HL-60 (cell line): ENCODE measurements around the gene PRKACB.

Experiments used
- DNase-seq, 2 experiments: peaks; one replicate each; pipeline ENCODE4 v3.0.0-alpha.2; 2010 to 2020; ENCODE audit warnings: low read depth in 1 of 2, low spot score in 1 of 2
- H3K27ac ChIP-seq: fragments of 250-450 bp; sonication (Bioruptor Pico); replicated peaks from 2 replicates; pipeline ENCODE4 v1.5.1; 2020; ENCODE audit warnings: mild to moderate bottlenecking, moderate library complexity
- H3K27me3 ChIP-seq: fragments of 250-450 bp; sonication (Bioruptor Pico); 2 replicates; pipeline ENCODE4 v1.5.1; 2021; ENCODE audit warnings: mild to moderate bottlenecking, moderate library complexity; ENCODE audit not compliant: insufficient read depth, poor library complexity, severe bottlenecking
- H3K4me3 ChIP-seq: replicated peaks from 2 replicates; pipeline ENCODE4 v1.5.1; 2011; ENCODE audit warnings: mild to moderate bottlenecking, control low read depth, low read length; ENCODE audit not compliant: insufficient read depth
- GABPA ChIP-seq: IDR thresholded peaks from 2 replicates; pipeline ENCODE4 v1.6.1; 2012; ENCODE audit warnings: low read depth
- POLR2AphosphoS5 ChIP-seq: IDR thresholded peaks from 2 replicates; pipeline ENCODE4 v1.6.1; 2012; ENCODE audit warnings: low read depth
- SPI1 ChIP-seq: IDR thresholded peaks from 2 replicates; pipeline ENCODE4 v1.6.1; 2012; ENCODE audit warnings: low read depth, mild to moderate bottlenecking, borderline replicate concordance
- TF ChIP-seq, protein P1 (sequence below): IDR thresholded peaks from one replicate; pipeline ENCODE4 v1.5.1; 2011; ENCODE audit warnings: low read length, control low read depth, inconsistent platforms; ENCODE audit not compliant: insufficient read depth
- TF ChIP-seq, protein P2 (sequence below): IDR thresholded peaks from 2 replicates; pipeline ENCODE4 v1.6.1; 2012; ENCODE audit warnings: low read depth; ENCODE audit not compliant: insufficient replicate concordance

The PRKACB gene

DNA sequence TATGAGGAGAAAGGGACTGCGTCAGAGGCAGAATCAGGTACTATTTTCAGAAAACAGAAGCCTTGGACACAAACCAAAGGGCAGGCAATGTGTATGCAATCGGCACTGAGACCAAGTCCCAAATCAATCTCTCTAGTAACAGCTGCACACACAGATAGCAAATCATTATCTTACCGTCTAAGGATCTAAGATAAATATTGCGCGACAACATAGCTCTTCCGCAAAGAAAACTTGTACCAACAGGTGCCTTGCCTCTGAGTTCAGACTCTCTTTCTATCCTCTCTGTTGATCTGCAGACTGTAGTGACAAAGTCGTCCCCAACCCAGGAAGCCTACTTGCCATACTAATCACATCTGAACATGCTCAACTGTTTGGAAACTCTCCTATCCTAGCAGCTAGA, 134.8 kb downstream of the PRKACB start:
- DNase-seq = no peak
- no peak overlapping the region for H3K4me3 ChIP-seq
- TF ChIP-seq, protein P1, sequence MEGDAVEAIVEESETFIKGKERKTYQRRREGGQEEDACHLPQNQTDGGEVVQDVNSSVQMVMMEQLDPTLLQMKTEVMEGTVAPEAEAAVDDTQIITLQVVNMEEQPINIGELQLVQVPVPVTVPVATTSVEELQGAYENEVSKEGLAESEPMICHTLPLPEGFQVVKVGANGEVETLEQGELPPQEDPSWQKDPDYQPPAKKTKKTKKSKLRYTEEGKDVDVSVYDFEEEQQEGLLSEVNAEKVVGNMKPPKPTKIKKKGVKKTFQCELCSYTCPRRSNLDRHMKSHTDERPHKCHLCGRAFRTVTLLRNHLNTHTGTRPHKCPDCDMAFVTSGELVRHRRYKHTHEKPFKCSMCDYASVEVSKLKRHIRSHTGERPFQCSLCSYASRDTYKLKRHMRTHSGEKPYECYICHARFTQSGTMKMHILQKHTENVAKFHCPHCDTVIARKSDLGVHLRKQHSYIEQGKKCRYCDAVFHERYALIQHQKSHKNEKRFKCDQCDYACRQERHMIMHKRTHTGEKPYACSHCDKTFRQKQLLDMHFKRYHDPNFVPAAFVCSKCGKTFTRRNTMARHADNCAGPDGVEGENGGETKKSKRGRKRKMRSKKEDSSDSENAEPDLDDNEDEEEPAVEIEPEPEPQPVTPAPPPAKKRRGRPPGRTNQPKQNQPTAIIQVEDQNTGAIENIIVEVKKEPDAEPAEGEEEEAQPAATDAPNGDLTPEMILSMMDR = no peak
- TF ChIP-seq POLR2AphosphoS5 (no peak), SPI1 (no peak), GABPA (no peak)
- TF ChIP-seq, protein P2, sequence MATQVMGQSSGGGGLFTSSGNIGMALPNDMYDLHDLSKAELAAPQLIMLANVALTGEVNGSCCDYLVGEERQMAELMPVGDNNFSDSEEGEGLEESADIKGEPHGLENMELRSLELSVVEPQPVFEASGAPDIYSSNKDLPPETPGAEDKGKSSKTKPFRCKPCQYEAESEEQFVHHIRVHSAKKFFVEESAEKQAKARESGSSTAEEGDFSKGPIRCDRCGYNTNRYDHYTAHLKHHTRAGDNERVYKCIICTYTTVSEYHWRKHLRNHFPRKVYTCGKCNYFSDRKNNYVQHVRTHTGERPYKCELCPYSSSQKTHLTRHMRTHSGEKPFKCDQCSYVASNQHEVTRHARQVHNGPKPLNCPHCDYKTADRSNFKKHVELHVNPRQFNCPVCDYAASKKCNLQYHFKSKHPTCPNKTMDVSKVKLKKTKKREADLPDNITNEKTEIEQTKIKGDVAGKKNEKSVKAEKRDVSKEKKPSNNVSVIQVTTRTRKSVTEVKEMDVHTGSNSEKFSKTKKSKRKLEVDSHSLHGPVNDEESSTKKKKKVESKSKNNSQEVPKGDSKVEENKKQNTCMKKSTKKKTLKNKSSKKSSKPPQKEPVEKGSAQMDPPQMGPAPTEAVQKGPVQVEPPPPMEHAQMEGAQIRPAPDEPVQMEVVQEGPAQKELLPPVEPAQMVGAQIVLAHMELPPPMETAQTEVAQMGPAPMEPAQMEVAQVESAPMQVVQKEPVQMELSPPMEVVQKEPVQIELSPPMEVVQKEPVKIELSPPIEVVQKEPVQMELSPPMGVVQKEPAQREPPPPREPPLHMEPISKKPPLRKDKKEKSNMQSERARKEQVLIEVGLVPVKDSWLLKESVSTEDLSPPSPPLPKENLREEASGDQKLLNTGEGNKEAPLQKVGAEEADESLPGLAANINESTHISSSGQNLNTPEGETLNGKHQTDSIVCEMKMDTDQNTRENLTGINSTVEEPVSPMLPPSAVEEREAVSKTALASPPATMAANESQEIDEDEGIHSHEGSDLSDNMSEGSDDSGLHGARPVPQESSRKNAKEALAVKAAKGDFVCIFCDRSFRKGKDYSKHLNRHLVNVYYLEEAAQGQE = no peak

DNA sequence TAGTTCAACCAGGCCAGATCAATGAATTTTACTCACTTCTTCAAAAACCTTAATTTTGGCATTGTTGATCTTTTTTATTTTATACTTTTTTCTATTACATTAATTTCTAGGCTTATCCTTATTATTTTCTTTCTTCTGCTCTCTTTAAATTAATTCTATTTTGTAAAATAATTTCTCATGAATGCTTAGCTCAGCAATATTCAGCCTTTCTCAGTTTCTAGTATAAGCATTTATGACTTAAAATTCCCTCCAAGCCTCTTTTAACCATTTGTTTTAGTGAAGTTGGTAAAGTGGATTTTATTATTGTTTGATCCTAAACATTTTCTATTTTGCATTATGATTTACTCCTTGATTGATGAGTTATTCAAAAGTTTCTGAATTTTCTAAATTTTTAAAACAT, 136.8 kb downstream of the PRKACB start:
- Histone ChIP-seq H3K27me3 (no peaks in the 10 kb centered on the region), H3K4me3 (no peak overlapping the region), H3K27ac (no peak overlapping the region)
- DNase-seq = no peak
- TF ChIP-seq, protein P2 = no peak
- TF ChIP-seq SPI1 (no peak), GABPA (no peak), POLR2AphosphoS5 (no peak)
- TF ChIP-seq, protein P1 = no peak

More for the DNA sequence above, 134.8 kb downstream of the PRKACB start:
- no peaks in the 10 kb centered on the region for H3K27me3 ChIP-seq
- no peak overlapping the region for H3K27ac ChIP-seq

DNA sequence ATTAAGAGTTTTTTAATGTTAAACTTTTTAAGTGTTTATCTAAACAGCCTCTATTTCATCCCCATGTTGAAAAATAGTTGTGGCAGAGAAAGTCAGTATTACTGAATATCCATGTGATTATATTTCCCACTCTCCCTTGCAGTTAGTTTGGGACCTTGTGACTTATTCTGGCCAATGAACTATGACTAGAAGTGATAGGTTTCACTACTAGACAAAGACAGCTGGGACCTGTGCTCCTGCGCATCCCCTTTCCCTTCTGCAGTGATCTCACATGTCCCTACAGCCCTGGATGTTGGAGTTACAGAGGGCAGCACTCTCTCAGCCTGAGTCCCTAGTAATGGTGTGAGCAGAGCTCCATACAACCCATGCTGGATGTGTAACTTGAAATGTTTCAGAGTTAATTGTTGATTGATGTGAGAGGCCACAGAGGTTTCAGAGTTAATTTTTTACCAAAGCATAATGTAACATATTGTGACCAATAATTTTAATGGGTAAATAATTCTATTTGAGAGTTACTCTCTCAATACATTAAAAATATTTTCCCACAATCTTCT, 138.8 kb downstream of the PRKACB start:
- TF ChIP-seq SPI1 (no peak), GABPA (no peak)
- DNase-seq = no peak
- H3K27ac ChIP-seq = no peak overlapping the region
- no peak overlapping the region for H3K4me3 ChIP-seq
- no peaks in the 10 kb centered on the region for H3K27me3 ChIP-seq

DNA sequence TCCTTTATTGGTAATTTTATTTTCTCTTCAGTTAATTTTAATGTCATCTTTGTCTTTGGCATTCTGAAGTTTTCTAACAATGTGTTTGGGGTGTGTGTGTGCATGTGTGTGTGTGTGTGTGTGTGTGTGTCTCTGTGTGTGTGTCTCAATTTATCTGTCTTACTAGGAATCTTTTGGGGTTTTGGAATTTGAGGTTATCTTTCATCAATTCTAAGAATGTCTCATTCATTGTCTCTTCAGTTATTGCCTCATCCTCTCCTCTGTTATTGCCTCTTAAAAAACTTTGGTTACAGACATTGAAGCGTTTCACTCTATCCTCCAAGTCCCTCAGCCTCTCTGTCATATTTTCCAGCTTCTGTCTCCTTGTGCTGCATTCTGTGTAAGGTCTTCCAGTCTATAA, 139.3 kb downstream of the PRKACB start:
- TF ChIP-seq POLR2AphosphoS5 (no peak), GABPA (no peak), SPI1 (no peak)
- TF ChIP-seq, protein P2 = no peak
- TF ChIP-seq, protein P1 = no peak
- no peak for DNase-seq
- no peak overlapping the region for H3K27ac ChIP-seq
- no peaks in the 10 kb centered on the region for H3K27me3 ChIP-seq
- H3K4me3 ChIP-seq = no peak overlapping the region
